ENCODE results near the gene FERMT3.

Gene FERMT3

DNA sequence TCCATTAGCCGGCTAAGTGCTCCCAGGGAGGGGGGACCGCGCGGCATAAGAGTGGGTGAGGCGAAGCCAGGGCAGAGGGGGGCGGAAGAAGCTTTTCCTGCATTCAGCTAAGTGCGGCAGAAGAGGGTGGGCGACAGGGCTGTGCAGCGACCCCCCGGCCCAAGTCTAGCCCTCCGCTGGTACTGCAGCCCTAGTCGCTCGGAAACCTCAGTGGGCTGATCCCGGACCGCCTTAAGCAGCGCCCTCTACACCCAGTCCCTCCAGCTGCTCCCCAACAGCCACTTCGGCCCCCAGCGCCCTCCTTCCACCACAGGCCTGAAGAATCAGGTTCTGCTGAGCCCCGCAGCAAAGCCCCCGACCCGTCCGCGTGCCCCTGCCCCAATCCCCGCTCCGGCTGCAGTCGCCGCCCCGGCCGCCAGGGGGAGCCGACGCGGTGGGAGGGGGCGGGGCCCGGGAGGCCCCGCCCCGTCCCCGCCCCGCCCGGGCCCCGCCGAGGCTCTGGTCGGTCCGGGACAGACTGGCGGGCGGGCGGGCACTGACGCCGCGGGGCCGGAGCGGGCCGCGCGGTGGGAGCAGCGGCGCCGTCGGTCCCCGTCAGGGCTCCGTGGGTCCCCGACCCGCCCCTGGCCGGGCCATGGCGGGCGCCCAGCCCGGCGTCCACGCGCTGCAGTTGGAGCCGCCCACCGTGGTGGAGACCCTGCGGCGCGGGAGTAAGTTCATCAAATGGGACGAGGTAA is 44.7 kb downstream of the FERMT3 start, which contains the start of gene PLCB3:
Gene PLCB3 (plus strand): TSS at position 515 of the 737 bp plus-strand sequence. CDS start 120 bp downstream, at position 635.
- DNase-seq, result no peak

GRCh38 chr11:64251753-64252002 is 45.2 kb downstream of the FERMT3 start:
- DNase-seq, result no peak

DNA sequence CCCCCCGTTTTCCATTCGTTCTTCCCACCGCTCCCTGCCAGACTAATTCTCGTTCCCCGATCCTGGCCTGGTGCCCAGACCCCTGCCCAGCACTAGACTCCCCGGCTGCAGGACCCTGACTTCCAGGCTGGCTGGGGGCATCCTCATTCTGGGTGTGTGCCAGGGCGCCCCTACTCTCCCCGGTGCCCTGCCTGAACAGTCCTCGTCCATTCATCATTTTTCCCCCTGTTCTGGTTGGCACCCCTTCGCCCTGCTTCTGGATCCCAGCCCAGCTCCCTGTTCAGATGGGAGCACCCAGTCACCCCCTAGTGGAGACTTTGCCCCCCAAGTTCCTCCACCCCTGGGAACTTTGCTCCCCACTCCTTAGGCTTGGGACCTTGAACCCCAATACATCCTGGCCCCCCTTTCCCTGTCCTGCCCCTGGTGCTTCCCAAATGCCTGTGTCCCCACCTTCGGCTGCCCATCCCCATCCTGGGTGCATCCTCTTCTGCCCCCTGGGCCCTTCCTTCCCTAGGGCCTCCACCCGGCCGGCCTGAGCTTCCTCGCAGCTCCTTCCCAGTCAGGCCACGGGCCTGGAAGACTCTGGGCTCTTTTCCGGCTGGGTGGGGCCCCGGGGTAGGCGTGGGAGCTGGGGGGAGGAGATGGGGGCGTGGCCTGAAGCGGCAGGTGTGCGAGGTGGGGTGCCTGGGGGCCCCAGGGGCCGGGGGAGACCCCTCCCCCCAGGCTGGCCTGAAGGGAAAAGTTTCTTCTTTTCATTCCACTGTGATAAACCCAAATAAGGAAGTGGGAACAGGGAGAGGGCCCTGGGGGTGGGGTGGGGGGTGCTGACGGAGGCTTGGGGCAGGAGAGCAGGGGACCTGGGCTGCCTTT is 45.7 kb downstream of the FERMT3 start:
- no peak for DNase-seq

DNA sequence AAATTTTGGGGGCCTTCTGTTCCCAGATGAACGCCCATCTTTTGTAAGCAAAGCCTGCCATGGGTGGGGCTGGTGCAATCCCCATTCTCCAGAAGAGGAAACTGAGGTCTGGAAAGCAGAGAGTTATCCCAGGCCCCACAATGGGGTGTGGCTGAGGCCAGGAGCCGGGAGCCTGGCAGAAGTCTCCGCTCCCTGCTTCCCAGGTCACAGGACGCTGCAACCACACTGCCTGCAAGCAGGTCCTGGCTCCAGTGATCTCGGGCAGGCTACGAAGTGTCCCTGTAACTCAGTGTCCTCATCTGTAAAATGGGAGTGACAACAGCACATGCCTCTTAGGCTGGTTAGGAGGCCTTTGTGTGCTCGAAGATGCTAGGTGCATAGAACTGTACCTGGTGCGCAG is 46.5 kb downstream of the FERMT3 start:
- no peak for DNase-seq

GRCh38 chr11:64253481-64253880 is 47.0 kb downstream of the FERMT3 start:
- DNase-seq, result no peak

- DNase-seq, result no peak
Observed at GRCh38 chr11:64254326-64254725, 47.8 kb downstream of the FERMT3 start.

DNA sequence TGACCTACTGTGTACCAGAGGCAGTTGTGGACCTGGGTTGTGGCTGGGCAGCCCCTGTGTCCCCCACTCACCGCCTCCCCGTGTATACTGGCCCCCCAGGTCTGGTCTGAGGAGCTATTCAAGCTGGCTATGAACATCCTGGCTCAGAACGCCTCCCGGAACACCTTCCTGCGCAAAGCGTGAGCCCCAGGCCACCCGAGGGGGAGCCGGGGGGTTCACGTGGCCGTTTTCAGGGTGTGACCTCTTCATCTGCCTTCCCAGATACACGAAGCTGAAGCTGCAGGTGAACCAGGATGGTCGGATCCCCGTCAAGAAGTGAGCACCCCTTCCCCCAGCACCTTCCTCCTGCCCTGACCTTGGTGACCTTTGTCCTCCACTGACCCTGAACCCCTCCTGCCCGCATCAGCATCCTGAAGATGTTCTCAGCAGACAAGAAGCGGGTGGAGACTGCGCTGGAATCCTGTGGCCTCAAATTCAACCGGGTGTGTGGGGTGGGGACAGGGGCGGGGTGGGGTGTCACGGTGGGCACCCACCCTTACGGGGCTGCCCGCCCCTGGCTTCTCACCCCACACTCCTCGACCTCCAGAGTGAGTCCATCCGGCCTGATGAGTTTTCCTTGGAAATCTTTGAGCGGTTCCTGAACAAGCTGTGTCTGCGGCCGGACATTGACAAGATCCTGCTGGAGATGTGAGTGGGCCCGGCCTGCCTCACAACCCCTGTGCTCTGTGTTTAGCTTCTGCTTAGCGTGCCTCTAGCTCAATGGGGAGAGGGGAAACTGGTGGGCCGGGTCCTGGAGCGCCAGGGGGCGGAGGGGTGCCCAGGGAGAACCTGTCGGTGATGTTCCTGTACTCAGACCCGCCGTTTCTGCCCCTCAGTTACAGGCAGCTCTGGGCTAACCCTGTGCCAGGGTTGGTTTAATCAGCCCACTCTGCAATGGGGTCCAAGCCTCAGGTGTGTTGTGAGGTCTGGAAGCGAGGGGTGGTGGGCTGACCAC is 48.9 kb downstream of the FERMT3 start:
- no peak for DNase-seq

GRCh38 chr11:64256300-64256699 is 49.8 kb downstream of the FERMT3 start:
- DNase-seq, result no peak

DNA sequence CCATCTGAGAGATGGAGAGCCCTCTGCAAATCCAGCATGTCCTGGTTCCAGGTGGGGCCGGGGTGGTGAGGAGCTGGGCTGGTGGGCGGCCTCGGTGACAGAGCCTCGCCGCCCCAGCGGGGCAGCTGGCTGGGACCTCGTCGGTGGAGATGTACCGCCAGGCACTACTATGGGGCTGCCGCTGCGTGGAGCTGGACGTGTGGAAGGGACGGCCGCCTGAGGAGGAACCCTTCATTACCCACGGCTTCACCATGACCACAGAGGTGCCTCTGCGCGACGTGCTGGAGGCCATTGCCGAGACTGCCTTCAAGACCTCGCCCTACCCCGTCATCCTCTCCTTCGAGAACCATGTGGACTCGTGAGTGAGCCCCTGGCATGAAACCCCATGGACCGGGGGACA is 51.8 kb downstream of the FERMT3 start:
- no peak for DNase-seq

GRCh38 chr11:64258946-64259532 is 52.5 kb downstream of the FERMT3 start:
- no peak for DNase-seq

DNA sequence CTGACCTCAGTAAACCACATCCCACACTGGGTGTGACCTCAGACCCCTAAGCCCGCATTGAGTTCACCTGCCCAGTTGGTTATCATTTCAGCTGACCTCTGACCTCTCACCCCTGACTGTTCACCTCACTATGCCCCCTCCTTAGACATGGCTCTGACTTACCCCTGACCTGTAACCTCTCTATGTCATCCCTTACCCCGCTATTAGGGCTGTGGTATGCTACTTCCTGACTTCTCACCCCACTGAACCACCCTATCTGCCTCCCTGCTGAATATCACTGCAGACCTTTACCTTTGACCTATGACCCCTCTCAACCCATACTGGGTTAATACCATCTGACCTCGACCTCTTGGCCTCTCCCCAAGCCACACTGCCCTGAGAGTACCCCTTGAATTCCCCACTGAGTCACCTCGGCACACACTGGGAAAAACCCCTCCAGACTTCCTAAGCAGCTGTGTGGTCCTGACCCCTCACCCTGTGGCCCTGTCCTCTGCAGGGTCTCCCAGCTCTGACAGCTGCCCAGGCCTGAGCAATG is 53.1 kb downstream of the FERMT3 start:
- no peak for DNase-seq

- DNase-seq, result no peak
Observed at GRCh38 chr11:64260147-64260708, 53.7 kb downstream of the FERMT3 start.

- DNase-seq, result no peak
Observed at GRCh38 chr11:64261556-64262080, 55.1 kb downstream of the FERMT3 start.

- no peak for DNase-seq
Observed at GRCh38 chr11:64262271-64263002, 55.9 kb downstream of the FERMT3 start.

GRCh38 chr11:64263021-64263946 is 56.8 kb downstream of the FERMT3 start:
- no peak for DNase-seq

DNA sequence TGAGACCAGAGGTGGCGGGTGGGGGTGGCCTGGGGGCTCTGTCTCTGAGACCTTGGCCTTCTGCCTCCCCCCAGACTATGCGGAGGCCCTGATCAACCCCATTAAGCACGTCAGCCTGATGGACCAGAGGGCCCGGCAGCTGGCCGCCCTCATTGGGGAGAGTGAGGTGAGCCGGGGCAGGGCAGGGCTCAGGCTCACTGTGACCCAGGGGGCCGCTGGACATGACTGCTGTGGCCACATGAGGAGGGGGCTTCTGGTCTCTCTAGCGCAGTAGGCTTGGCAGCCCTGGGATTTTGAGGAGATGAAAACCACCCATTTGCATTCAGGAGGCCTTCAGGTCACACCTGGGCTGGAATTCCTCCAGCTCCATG is 57.4 kb downstream of the FERMT3 start:
- DNase-seq, result no peak

DNA sequence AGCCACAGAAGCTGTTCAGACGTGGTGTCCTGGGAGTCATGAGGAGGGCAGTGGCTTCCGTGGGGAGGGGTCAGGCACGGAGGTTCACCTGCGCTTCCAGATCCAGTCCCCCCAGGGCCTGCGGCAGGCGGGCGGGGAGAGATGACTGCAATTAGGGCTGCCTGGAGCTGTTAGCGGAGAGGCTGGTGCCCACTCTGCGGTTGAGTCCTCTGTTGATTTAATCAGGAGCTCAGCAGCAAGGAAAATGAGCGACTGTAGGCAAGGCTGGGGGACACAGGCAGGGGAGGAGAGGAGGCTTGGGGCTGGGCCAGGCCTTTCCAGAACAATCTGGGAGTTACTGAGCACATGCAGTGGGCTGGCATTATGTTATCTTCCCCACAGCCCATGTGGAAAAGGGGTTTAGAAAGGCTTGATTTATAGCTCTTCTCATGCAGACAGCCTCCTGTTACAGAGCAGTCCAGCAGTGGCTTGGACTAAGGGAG is 57.9 kb downstream of the FERMT3 start:
- no peak for DNase-seq

- no peak for DNase-seq
Observed at GRCh38 chr11:64265176-64266160, 58.9 kb downstream of the FERMT3 start.

GRCh38 chr11:64266339-64266738 is 59.8 kb downstream of the FERMT3 start:
- no peak for DNase-seq
